HG03442 (cell line): ENCODE data around the gene ANKRD10.

Source experiments
- ATAC-seq: cut with Tn5 transposase; IDR thresholded peaks from one replicate; pipeline ENCODE4 v1.9.1; 2021; ENCODE audit warnings: mild to moderate bottlenecking, moderate library complexity; ENCODE audit not compliant: unreplicated experiment

Gene ANKRD10

DNA sequence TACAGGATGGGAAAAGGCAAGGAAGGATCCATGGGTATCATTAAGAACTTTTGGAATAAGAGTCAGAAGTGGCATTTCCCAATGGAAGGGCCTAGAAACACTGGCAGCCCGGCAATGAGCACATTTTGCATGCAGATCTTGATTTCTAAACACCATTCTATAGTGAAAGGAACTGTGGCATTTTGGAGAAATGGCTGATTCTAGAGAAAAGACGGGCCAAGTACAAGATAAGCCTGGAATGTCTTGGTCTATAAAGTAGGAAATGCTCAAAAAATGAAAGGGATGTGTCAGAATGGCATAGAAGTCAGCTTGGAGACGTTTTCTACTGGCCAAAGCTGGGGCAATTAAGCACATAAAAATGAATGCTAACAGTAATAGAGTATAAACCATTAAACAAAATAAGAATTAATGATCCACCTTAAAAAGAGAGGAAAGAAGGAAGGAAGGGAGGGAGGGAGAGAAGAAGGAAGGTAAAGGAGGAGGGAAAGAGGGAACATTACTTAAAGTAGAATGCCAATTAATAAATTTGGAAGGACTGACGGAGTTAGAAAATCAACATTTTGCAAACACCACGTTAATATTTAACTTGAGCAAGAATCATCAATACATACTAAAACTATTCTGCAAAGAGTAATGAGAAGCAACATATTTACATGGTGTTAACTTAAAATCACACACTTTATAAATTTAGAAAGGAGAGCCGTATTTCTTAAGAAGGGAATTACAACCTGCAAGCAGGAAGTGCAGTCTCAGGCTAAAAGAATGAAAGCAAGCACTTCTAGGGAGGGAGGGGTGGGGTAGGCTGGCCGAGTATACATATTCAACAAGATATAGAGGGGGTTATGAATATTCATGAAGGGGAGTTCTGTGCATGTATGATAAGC is 78.9 kb downstream of the ANKRD10 start:
- no peak for ATAC-seq

GRCh38 chr13:110834572-110834971 is 80.3 kb downstream of the ANKRD10 start:
- no peak for ATAC-seq

DNA sequence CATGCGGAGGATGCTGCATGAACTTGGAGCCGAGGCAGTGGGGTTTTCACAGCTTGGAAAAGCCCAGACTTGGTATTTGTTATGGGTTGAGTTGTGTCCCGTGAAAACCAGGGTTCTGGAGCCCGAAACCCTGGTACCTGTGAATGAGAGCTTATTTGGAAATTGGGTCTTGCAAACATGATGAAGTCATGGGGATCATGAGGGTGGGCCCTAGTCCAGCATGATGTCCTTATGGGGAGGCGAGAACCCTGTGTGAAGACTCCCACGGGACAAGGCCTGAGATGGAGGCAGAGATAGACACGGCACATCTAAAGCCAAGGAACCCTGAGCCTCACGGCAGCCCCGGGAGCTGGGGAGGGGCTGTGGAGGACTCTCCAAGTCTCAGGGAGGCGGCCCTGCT is 82.3 kb downstream of the ANKRD10 start:
- no peak for ATAC-seq

- ATAC-seq, result no peak
Measured at GRCh38 chr13:110832205-110832479, 82.7 kb downstream of the ANKRD10 start.

GRCh38 chr13:110831437-110832204 is 83.2 kb downstream of the ANKRD10 start:
- ATAC-seq, result no peak

DNA sequence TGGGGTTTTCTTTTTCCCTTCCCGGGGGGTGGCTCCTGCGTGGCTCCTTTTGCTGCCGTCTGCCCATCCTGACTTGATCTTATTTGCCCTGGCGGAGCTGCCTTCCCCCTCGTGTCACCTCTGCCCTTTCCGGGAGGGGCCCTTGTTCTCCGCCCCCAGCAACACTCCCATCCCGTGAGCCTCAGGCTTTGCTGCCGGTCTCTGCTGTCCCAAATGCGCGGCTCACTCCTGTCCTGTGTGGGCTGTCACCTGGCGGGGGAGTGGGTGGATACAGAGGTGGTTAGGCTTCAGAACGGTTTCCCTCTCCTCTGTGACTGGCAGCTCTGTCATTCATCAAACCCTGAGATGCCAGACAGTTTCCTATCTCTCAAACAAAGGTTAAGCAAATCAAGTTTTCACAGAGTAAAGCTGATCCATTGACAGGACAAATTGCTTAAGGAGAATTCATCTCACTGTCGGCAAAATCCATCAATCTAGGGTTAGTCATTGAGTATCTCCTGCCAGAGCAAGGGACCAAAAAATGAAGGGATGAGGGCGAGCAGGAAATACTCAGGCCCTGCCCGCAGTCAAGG is 84.0 kb downstream of the ANKRD10 start:
- ATAC-seq, result no peak

- no peak for ATAC-seq
Measured at GRCh38 chr13:110830331-110830730, 84.5 kb downstream of the ANKRD10 start.

DNA sequence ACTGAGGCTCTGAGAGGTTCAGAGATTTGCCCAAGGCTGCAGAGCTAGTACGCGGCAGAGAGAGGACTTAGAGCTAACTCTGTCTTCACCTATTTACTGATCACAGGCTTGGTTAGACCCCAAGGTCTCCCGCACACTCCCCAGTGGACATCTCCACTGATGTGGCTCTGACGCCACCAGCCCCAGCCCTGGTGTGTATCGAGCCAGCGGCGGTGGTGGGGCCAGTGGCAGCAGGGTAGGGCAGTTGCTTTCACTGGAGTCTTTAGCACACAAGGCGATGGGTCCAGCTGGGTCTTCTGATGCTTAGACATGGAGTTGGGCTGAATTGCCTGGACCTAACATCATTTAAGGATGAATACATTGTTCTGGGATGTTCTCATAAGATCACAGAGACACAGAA is 85.4 kb downstream of the ANKRD10 start:
- no peak for ATAC-seq

DNA sequence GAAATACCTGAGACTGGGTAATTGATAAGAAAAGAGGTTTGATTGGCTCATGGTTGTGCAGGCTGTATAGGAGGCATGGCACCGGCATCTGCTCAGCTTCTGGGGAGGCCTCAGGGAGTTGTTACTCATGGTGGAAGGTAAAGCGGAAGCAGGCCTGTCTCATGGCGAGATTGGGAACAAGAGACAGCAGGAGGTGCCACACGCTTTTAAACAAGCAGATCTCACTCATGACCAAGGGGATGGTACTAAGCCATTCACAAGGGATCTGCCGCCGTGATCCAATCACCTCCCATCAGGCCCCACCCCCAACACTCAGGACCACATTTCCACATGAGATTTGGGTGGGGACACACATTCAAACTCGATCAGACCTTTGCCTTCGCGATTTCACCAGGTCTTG is 86.2 kb downstream of the ANKRD10 start:
- no peak for ATAC-seq
